ENCODE data around the gene RIPPLY2. TPM values are rescaled to one million over a fixed set of nuclear protein-coding genes. Genes with fewer than 3 reads are reported as not detected.

RIPPLY2 gene
- total and polyA plus RNA-seq, 9 of the 15 experiments (the other 6 are each of a cell fraction or from before 2014, with no cell fraction given): not detected

GRCh38 chr6:83889621-83890020 is 36.5 kb downstream of the RIPPLY2 start (continued):
- TF ChIP-seq CHD7 (IDR thresholded peaks at IDR 0.05; ENCODE audit: low read depth, low read length): no peak
- TF ChIP-seq GATA2 (CRISPR knock-in tag; IDR thresholded peaks at IDR 0.05): no peak
- TF ChIP-seq, protein P1, sequence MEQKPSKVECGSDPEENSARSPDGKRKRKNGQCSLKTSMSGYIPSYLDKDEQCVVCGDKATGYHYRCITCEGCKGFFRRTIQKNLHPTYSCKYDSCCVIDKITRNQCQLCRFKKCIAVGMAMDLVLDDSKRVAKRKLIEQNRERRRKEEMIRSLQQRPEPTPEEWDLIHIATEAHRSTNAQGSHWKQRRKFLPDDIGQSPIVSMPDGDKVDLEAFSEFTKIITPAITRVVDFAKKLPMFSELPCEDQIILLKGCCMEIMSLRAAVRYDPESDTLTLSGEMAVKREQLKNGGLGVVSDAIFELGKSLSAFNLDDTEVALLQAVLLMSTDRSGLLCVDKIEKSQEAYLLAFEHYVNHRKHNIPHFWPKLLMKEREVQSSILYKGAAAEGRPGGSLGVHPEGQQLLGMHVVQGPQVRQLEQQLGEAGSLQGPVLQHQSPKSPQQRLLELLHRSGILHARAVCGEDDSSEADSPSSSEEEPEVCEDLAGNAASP (IDR thresholded peaks at IDR 0.05): no peak
